Heart right ventricle (tissue), 16 donors: ENCODE data around the gene KLRF2. TPM values are rescaled to one million over a fixed set of nuclear protein-coding genes. Genes with fewer than 3 reads are reported as not detected.

Experiments used
- ATAC-seq, 8 donors: fragments of 200-7000 bp; cut with Tn5 transposase; one replicate each; pipeline ENCODE4 v1.9.1; 2020; ENCODE audit warnings: mild to moderate bottlenecking in 8 of 8, moderate library complexity in 8 of 8, moderate number of reproducible peaks in 1 of 8
- DNase-seq, 2 donors: peaks; one replicate each; pipeline ENCODE4 v3.0.0-alpha.2; 2020
- H3K27ac ChIP-seq, 10 donors: fragments of 200-600 bp; sonication (generic) in 2 of 10; one replicate each; pipeline versions ENCODE4 v1.5.0 to v1.8.0; 2020 to 2022; ENCODE audit warnings: mild to moderate bottlenecking in 3 of 10
- H3K27me3 ChIP-seq, 7 donors: fragments of 200-600 bp; one replicate each; pipeline ENCODE4 v1.8.0; 2021 to 2022; ENCODE audit warnings: mild to moderate bottlenecking in 2 of 7
- H3K36me3 ChIP-seq, 9 donors: fragments of 200-600 bp; sonication (generic) in 1 of 9; one replicate each; pipeline versions ENCODE4 v1.5.0 to v1.8.0; 2020 to 2022; ENCODE audit warnings: mild to moderate bottlenecking in 2 of 9
- H3K4me1 ChIP-seq, 9 donors: fragments of 200-600 bp; sonication (generic) in 1 of 9; one replicate each; pipeline versions ENCODE4 v1.5.0 to v1.8.0; 2020 to 2022; ENCODE audit warnings: mild to moderate bottlenecking in 4 of 9
- H3K4me3 ChIP-seq, 10 donors: fragments of 200-600 bp; sonication (generic) in 2 of 10; one replicate each; pipeline versions ENCODE4 v1.5.0 to v1.8.0; 2020 to 2022; ENCODE audit warnings: mild to moderate bottlenecking in 7 of 10, moderate library complexity in 2 of 10
- H3K9me3 ChIP-seq, 11 donors: fragments of 200-600 bp in 10 of 11; sonication (generic) in 2 of 11; one replicate each; pipeline versions ENCODE4 v1.5.0 to v1.8.0; 2013 to 2022; ENCODE audit warnings: mild to moderate bottlenecking in 2 of 11, control low read depth in 1 of 11, moderate library complexity in 1 of 11
- CTCF ChIP-seq, 9 donors: fragments of 200-600 bp; sonication (generic) in 2 of 9; IDR thresholded peaks; one replicate each; pipeline versions ENCODE4 v1.5.0 to v1.8.0; 2021 to 2022; ENCODE audit warnings: antibody characterized with exemption in 9 of 9, mild to moderate bottlenecking in 5 of 9, moderate library complexity in 1 of 9
- WGBS, 2 donors: extraction: QIAGEN DNeasy Blood & Tissue Kit; methylation state at CpG; one replicate each; pipeline ENCODE4 v1.1.7; 2013; ENCODE audit warnings: inconsistent platforms in 1 of 2; 5-methylcytosine and 5-hydroxymethylcytosine counted together
- intact Hi-C, 10 donors: fragments of 100-400 bp; cut with DNase I; formaldehyde crosslinking; loops; one replicate each; pipeline versions ENCODE4 v1.11.1 to v1.14.2; 2022
- polyA plus RNA-seq, 2 donors: library from polyadenylated mRNA; stranded (reverse); fragments of 200-250 nt; gene quantifications; one replicate each; pipeline ENCODE4 v1.2.3, GENCODE V29; 2013
- total RNA-seq, 10 donors: library from RNA; stranded (reverse); fragmentation: NEBNext Ultra II Directional in 3 of 10; extraction: Animal tissue kit (Norgen Biotek cat#: 25700) in 3 of 10; gene quantifications; one replicate each; pipeline versions ENCODE4 v1.2.1 to v1.2.4, GENCODE V29; 2021 to 2023
- donor health status: Arrhythmogenic right ventricular cardiomyopathy.
- donor health status: ischemic (EF 13 %, LVEDD 7.1; RV severe dilation, severe dysfunction).
- donor health status: healthy with polysubstance abuse.
- donor health status: DM: no; HTN: yes; CAD: no.
- donor health status: DM: no; HTN: no; CAD: no.
- donor health status: ischemic (EF 25% LVEDD 6.9; RV normal size, moderate dysfunction).
- donor health status: ischemic (EF 25% LVEDD 5.7; RV mildly dilated, moderate dysfunction).
- donor health status: healthy.
- donor health status: DM: yes; HTN: yes; CAD: no.
- donor health status: Ischemic cardiomyopathy.
- donor health status: ischemic (EF 35%, LVEDD 5.7; RV mildly dilated, moderate dysfunction).
- donor health status: nonischemic (EF 11% LVEDD 7.7; RV severe dilation, severe dysfunction).
- donor health status: DM: yes; HTN: yes; CAD: no.
- donor health status: PGD.
- donor health status: ischemic (EF 29% LVEDD 5.4; RV normal size, mild dysfunction).
- donor health status: nonischemic (EF 23%, LVEDD 6.1; RV moderate dilation, normal function).

KLRF2 gene
- total and polyA plus RNA-seq, 12 donors, result not detected

- intact Hi-C loops, result no loop called here
- no peaks in the 10 kb centered on the region for H3K36me3 ChIP-seq
- H3K27me3 ChIP-seq, result no peaks in the 10 kb centered on the region
- H3K4me3 ChIP-seq, result no peak overlapping the region
- H3K27ac ChIP-seq, result no peak overlapping the region
- ATAC-seq (no peak), DNase-seq (no peak)
- TF ChIP-seq CTCF (IDR thresholded peaks at IDR 0.05), result no peak
- H3K9me3 ChIP-seq, result no peaks in the 10 kb centered on the region
- H3K4me1 ChIP-seq, result no peaks in the 10 kb centered on the region
These were observed 1.9 kb downstream of the KLRF2 start for GRCh38 chr12:9883175-9883574.

GRCh38 chr12:9888665-9889273 lies 7.5 kb downstream of the KLRF2 start:
- Histone ChIP-seq H3K9me3 (no peaks in the 10 kb centered on the region), H3K4me3 (no peak overlapping the region), H3K36me3 (no peaks in the 10 kb centered on the region), H3K4me1 (no peaks in the 10 kb centered on the region), H3K27ac (no peak overlapping the region), H3K27me3 (no peaks in the 10 kb centered on the region)
- DNase-seq (no peak), ATAC-seq (no peak)
- TF ChIP-seq CTCF (IDR thresholded peaks at IDR 0.05), result no peak
- 56 to 63% methylated on average over 4 of the region's 4 CpGs for WGBS, 2 donors
- intact Hi-C loops, result no loop called here

GRCh38 chr12:9895215-9895971 lies 14.1 kb downstream of the KLRF2 start:
- TF ChIP-seq CTCF (IDR thresholded peaks at IDR 0.05), result no peak
- 40 to 43% methylated on average over 6 of the region's 6 CpGs for WGBS, 2 donors
- intact Hi-C loops, result no loop called here
- DNase-seq (no peak), ATAC-seq (no peak)
- Histone ChIP-seq H3K4me1 (no peaks in the 10 kb centered on the region), H3K36me3 (no peaks in the 10 kb centered on the region), H3K27ac (no peak overlapping the region), H3K27me3 (peaks cover 0 to 6% (median 0%) of the 10 kb centered on the region in 7 donors), H3K9me3 (no peaks in the 10 kb centered on the region), H3K4me3 (no peak overlapping the region)

- intact Hi-C loops, result no loop called here
- Histone ChIP-seq H3K4me1 (no peaks in the 10 kb centered on the region), H3K36me3 (no peaks in the 10 kb centered on the region), H3K9me3 (peaks cover 0 to 13% (median 6%) of the 10 kb centered on the region in 11 donors), H3K27me3 (peaks cover 0 to 6% (median 0%) of the 10 kb centered on the region in 7 donors), H3K4me3 (no peak overlapping the region), H3K27ac (no peak overlapping the region)
- no peak for TF ChIP-seq CTCF (IDR thresholded peaks at IDR 0.05)
- no peak for ATAC-seq
- DNase-seq, result no peak
- WGBS, 2 donors, result 72 to 75% methylated on average over 6 of the region's 6 CpGs
These were observed 16.2 kb downstream of the KLRF2 start for GRCh38 chr12:9897535-9897934.
